Stimulated activated CD8-positive, alpha-beta memory T cell treated with anti-CD3 and anti-CD28 coated beads, Interleukin-12 subunit alpha, Interleukin-12 subunit beta, amount 100 ng/mL, for 24 hours (primary cell): ENCODE measurements around the gene SSRP1.

Experiments used
- DNase-seq: peaks from one replicate; pipeline ENCODE4 v3.0.0-alpha.2; 2020; ENCODE audit errors: extremely low read depth

SSRP1 gene

GRCh38 chr11:57359396-57359795 lies 23.7 kb upstream of the SSRP1 start:
- no peak for DNase-seq

DNA sequence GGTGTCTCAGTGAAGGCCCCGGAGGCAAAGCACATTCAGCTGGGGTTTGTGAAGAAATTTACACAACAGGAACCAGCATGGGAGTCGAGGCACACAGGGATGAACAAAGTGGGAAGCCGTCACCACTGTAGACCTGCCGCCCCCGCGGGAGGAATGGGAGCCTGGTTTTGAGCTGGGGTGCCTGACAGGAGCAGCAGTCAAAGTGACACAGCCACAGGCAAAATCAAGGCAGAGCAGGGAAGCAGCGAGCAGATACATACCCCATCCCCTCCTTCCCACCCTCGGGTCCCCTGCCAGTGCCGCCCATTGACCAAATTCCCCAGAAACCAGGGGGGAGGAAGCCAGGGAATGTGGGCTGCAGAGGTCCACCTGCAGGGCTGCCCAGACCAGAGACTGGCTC lies 23.3 kb upstream of the SSRP1 start:
- no peak for DNase-seq

DNA sequence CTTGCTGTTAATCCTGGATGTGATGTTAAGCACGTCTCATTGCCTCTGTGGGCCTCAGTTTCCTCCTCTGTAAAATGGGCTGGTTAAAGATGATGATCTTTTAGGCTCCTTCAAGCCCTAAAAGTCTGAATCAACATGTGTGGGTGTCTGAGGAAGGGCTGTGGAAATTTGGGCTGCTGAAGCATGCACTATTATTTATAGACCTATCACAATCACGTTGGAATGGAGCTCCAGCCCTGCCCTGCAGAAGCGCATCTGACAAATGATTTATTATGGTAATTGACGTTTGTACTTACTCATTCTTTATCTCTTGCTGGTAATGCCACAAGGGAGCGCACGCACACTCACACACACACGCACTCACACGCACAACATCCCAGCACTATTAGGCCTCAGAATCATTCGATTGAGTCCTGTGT lies 22.9 kb upstream of the SSRP1 start:
- DNase-seq = no peak

DNA sequence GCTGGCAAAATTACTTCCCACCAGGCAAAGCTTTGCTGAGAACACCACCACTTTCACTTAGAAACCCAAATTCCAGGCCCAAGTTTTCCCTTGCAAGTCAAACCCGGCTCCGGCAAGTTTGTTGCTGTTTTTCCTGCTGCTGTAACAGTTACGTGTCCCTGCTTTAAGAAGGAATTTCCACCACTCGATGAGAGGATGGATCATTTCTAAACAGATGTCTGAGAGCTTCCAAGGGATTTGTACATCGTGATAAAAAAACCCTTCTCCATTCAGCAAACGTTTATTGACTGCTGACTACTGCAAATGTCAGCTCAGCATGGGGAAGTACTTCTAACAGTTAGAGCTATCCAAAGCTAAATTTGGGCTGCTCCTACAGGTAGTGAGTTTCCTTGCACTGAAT lies 22.2 kb upstream of the SSRP1 start:
- DNase-seq = no peak

GRCh38 chr11:57357310-57357709 lies 21.6 kb upstream of the SSRP1 start:
- no peak for DNase-seq

DNA sequence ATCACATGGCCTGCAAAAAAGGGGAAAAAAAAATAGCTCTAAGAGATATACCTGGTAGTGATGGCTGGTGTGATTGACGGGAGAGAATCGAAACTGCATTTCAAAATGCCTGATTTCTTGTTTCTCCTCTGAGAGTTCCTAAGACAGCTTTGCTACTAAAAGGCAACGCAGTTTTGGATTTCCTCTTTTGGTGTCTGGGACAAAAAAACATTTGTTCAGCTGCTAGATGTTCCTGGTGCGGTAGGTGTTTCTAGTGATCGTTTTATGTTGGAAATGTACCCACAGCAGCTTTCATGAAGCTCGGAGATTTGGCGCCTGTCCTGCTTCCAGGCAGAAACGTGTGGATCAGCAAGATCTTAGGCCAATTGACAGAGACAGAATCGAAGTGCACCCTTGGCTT lies 20.6 kb upstream of the SSRP1 start:
- DNase-seq = no peak

DNA sequence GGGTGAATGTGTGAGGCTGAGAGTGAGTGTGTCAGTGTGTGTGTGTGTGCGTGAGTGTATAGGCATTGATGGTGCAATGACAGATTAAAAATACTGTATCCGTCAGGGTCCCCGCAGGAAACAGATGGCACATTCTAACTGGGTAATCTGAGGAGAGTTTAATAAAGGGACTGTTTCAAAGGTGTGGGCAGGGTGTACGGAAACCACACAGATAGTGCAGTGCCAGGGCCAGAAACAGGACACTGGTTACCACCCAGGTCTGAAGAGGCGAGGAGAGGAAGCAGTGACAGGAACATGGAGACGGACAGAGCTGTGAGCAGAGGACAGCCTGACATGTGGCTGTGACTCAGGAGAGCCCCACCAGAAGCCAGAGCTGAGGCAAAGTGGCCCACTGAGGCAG lies 19.0 kb upstream of the SSRP1 start:
- no peak for DNase-seq

DNA sequence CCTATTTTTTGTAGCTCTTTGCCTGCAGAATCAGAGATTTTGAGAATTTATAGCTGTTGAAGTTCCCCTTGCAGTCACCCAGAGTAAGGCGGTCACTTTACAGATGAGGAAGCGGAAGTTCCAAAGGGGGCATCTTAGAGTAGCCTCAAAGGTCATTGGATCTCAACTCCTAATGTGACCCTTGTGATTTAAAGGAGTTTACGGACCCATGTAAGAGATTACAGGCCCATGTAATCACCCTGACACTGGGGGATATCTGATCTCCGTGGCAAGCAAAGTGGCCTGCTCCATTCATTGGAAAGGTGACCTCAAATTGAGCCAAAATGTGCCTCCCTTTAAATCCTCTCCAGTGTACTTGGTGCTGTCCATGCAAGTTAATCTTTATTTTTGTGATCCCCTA lies 18.2 kb upstream of the SSRP1 start:
- DNase-seq = no peak

DNA sequence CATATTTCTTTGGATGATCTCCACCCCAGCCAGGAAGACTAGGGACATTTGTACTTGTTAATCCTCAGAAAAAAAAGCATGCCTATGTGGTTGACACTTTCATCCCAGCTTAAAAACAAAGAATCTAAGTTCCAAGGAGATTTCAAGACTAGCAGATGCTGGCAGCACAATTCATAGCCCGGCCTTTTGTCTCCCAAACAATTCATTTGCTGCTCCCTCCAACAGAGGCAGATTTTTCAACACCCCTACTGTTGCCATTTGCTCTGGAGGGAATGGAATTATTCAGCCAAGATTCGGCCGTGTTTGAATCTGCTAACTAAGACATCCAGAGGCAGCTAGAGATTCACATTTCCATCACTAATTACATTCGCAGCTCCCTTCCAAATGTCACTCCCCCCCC lies 17.8 kb upstream of the SSRP1 start:
- no peak for DNase-seq

GRCh38 chr11:57353036-57353435 lies 17.3 kb upstream of the SSRP1 start:
- DNase-seq = no peak

DNA sequence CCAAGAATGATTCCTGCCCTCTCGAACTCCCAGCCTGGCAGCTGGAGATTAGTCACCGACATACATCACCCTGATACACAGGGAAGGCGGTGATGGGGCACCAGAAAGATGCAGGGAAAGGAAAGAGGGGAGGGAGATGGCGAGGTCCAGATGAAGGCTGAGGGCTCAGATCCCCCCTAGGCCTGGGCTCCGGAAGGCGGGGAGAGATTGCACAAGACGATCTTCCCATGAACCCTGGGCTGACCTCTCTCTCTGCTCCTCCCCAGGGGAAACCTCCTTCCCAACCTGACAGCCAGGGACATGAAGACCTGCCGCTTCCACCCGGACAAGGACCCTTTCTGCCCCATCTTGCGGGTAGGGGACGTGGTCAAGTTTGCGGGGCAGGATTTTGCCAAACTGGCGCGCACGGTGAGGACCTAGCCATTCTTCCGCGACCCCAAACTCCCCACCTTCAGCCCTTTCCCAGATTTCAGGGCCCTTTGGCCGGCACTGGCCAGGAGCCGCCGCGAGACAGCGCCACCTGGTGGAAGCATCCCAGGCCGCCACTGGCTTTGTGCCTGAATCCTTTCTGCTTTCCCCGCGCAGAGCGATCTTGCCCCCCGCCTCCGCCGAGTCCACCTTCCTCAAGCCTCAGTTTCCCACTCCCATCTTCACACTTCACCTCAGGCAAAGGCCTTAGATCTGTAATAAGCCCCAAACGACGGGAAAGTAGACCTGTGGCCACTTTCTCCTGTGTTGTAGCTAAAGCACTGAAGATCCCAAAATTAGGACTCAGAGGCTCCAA lies 14.0 kb upstream of the SSRP1 start:
- DNase-seq = peak; percentile 40

DNA sequence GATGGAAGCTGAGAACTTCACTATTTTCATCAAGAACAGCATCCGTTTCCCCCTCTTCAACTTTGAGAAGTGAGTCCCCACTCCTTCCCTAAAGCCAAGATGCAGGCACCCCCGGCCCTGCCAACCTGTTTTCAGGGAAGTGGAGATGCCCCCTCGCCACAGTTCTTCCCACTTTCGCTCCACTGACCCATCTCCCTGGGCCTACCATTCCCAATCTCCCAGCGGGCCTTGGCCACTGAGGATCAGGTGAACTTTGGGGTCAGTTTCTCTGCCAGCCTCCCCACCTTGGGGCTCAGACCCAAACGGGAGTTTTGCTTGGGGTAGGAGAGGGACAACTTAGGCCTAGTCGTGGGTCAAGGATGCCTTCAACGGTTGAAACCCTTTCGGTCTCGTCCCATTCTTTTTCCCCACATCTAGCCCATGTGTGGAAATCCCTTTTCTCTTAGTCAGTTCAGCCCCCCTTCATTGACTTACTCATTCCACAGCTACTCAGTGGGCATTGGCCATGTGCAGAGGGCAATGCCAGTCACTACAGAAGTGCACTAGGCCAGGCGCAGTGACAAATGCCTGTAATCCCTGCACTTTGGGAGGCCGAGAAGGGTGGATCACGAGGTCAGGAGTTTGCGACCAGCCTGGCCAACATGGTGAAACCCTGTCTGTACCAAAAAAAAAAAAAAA lies 13.1 kb upstream of the SSRP1 start:
- no peak for DNase-seq

GRCh38 chr11:57348052-57348451 lies 12.4 kb upstream of the SSRP1 start:
- DNase-seq = no peak

GRCh38 chr11:57347336-57347735 lies 11.6 kb upstream of the SSRP1 start:
- DNase-seq = no peak

DNA sequence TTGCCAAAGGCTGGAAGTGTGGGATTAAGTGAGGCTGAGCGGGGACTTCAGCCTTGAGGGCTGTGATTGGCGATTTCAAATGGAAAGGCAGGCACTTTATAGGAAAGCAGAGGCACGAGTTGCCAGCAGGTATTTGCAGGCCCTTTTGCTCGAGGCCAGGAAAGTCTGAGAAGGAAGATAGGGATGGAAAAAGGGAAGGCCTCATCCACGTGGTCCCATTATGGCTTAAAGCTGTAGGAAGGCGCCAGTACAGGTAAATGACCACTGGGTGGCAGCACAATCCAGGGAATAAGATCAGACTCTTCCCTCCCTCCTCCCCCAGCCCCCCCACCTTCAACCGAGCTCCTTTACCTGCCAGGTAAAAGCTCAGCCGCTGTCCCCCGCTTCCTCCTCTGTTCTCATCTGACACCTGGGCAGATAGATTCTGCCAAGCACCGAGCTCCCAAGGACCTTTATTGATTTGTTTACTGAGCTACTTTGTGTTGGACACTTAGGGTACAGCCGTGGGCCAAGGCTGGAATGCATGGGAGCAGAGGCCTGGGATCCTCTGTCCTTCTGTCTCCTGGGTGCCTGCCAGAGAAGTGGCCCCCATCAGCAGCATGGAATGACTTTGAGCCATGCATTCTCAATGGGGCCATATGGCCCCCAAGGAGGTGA lies 10.0 kb upstream of the SSRP1 start:
- no peak for DNase-seq

GRCh38 chr11:57344826-57345225 lies 9.1 kb upstream of the SSRP1 start:
- no peak for DNase-seq

GRCh38 chr11:57343825-57344224 lies 8.1 kb upstream of the SSRP1 start:
- DNase-seq = no peak

DNA sequence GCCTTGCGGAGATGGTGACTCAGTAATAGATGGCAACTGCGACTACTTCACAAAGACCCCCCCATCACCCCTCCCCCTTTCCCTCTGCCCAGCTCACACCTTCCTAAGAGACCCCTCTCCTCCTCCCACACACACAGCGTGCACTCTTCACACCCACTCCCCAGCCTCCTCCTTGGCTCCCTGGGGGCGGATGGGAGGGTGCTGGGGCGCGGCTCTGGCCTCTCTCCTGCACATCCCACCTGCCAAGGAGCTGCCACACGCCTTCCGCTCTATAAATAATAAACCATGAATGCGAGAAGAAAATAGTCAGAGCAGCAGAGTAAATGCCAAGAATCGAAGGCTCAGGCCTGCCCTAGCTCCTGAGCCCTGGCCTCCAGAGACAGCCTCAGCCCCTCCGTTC lies 7.0 kb upstream of the SSRP1 start:
- no peak for DNase-seq

DNA sequence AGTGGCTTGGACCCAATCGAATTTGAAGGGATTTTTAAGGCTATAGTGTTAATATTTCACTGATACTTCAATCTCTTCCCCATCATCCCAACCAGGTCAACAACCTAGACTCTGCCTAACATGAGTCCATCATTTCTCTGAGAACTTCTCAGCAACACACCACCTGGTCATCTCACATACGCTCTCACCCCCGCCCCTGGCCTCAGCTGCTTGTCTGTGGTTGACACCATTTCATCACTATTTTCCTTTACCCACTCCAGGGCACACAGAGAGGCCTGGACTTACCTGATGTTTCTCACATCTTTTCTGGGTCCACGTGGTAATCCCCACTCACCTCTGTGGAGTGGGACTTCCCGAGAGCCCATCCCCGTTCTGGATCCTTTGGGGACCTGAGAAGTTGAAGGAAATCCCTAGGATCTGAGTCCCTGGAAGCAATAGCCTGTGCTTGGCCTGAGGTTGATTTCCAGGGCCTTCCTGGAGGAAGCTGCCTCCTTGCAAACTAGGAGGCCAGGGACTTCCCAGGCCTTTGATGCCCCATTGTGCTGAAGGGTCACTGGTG lies 5.6 kb upstream of the SSRP1 start:
- no peak for DNase-seq

DNA sequence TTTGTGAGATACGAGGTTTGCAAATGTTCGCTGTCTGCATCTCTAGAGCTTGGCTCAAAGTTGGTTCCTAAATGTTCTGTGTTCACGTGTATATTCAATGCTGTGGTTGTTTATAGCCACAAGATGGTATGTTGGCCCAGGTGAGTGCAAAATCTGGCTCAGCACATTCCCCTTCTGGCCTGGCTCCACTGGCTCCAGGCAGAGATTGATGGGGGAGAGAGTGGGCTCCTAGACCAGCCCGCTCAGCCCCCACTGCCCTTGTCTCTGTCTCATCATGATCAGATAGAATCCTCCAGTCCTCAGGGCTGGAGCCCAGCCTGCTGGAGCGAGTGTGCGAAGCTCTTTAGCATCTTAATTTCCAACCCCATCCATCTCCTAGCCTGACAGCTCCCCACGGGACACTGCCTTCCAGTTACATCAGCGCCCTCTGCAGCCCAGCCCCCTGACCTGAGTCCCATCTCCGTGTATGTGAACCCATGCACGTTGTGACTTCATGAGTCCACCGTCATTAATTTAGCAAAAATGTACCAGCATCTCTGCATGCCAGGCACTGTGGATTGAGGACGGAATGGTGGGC lies 4.4 kb upstream of the SSRP1 start:
- no peak for DNase-seq

GRCh38 chr11:57339328-57339727 lies 3.6 kb upstream of the SSRP1 start:
- DNase-seq = no peak

DNA sequence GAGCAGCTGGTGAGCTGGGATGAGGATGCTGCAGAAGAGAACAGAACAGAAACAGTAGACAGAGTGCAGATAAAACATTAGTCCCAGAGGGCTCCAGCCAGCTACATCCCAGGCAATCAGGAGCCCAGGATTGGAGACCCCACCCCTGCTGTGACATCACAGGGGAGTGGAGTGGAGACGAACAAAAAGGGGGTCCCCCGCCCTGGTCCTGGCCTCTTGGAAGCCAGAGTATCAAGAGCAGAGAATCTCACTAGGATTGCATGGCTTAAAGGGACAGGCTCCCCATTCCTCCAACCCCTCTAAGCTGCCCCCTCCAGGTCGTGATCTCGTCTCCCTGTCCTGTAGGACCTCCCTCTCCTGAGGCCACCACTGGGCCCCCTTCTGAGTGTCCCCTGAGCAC lies 2.5 kb upstream of the SSRP1 start, which contains the start of gene P2RX3:
Gene P2RX3 (plus strand): TSS at position 211 of the 400 bp plus-strand sequence. CDS start 199 bp downstream, outside the sequence.
- no peak for DNase-seq
